Loucy (cell line): ENCODE data around the gene SETBP1.

Source experiments
- H2AFZ ChIP-seq: fragments of 200-600 bp; sonication (generic); 2 replicates; pipeline ENCODE4 v1.6.0; 2016; ENCODE audit warnings: antibody characterized with exemption, mild to moderate bottlenecking, low read length, moderate library complexity
- H3F3A ChIP-seq: fragments of 200-600 bp; 2 replicates; pipeline ENCODE4 v1.6.0; 2016; ENCODE audit warnings: antibody characterized with exemption, low read depth, mild to moderate bottlenecking
- H3K27me3 ChIP-seq: fragments of 200-600 bp; sonication (generic); 2 replicates; pipeline ENCODE4 v1.6.1; 2014; ENCODE audit warnings: low read length, mild to moderate bottlenecking; ENCODE audit not compliant: insufficient read depth, poor library complexity, severe bottlenecking
- H3K36me3 ChIP-seq: fragments of 200-600 bp; sonication (generic); 2 replicates; pipeline ENCODE4 v1.6.1; 2016; ENCODE audit warnings: low read length; ENCODE audit not compliant: insufficient read depth
- H3K4me1 ChIP-seq: fragments of 200-600 bp; sonication (generic); 2 replicates; pipeline ENCODE4 v1.5.1; 2014; ENCODE audit warnings: low read length, mild to moderate bottlenecking; ENCODE audit not compliant: insufficient read depth, poor library complexity, severe bottlenecking
- H3K4me2 ChIP-seq: fragments of 200-600 bp; sonication (generic); 2 replicates; pipeline ENCODE4 v1.6.0; 2014; ENCODE audit warnings: antibody characterized with exemption, low read length, low read depth, mild to moderate bottlenecking; ENCODE audit not compliant: poor library complexity, severe bottlenecking
- H3K4me3 ChIP-seq: fragments of 200-600 bp; sonication (generic); 2 replicates; pipeline ENCODE4 v1.5.1; 2014; ENCODE audit warnings: low read length, mild to moderate bottlenecking, mixed read lengths; ENCODE audit not compliant: poor library complexity, severe bottlenecking
- H3K79me2 ChIP-seq: fragments of 200-600 bp; sonication (generic); 2 replicates; pipeline ENCODE4 v1.6.1; 2014; ENCODE audit warnings: low read length; ENCODE audit not compliant: insufficient read depth
- H3K9ac ChIP-seq: fragments of 200-600 bp; sonication (generic); 2 replicates; pipeline ENCODE4 v1.6.0; 2014; ENCODE audit warnings: mild to moderate bottlenecking, low read depth, low read length, moderate library complexity; ENCODE audit not compliant: poor library complexity, severe bottlenecking
- H3K9me2 ChIP-seq: fragments of 200-600 bp; sonication (generic); replicated peaks from 2 replicates; pipeline ENCODE4 v1.6.1; 2016; ENCODE audit warnings: low read depth, low read length, mixed read lengths
- H3K9me3 ChIP-seq: fragments of 200-600 bp; sonication (generic); 2 replicates; pipeline ENCODE4 v1.6.1; 2014; ENCODE audit warnings: mild to moderate bottlenecking, antibody characterized with exemption, low read length, low read depth; ENCODE audit not compliant: insufficient read depth
- H4K20me1 ChIP-seq: fragments of 200-600 bp; sonication (generic); 2 replicates; pipeline ENCODE4 v1.6.0; 2014; ENCODE audit warnings: antibody characterized with exemption, low read length, mild to moderate bottlenecking; ENCODE audit not compliant: insufficient read depth, poor library complexity, severe bottlenecking
- CTCF ChIP-seq: fragments of 200-600 bp; sonication (generic); conservative IDR thresholded peaks from 2 replicates; pipeline ENCODE4 v1.5.1; 2014; ENCODE audit warnings: mild to moderate bottlenecking, antibody characterized with exemption, low read length
- EZH2phosphoT487 ChIP-seq: fragments of 200-600 bp; IDR thresholded peaks from 2 replicates; pipeline ENCODE4 v1.6.1; 2018; ENCODE audit warnings: antibody characterized with exemption, mild to moderate bottlenecking, moderate library complexity, borderline replicate concordance

The SETBP1 gene

GRCh38 chr18:44851856-44852621 is 171.4 kb downstream of the SETBP1 start:
- no peaks in the 10 kb centered on the region for H3K27me3 ChIP-seq
- peaks cover 11% of the 10 kb centered on the region for H3K4me1 ChIP-seq
- peaks cover 16% of the 10 kb centered on the region for H3K79me2 ChIP-seq
- no peak overlapping the region for H2AFZ ChIP-seq
- H3K9ac ChIP-seq = no peak overlapping the region
- no peaks in the 10 kb centered on the region; the same call in 1 of the 2 replicates for H3K36me3 ChIP-seq
- H4K20me1 ChIP-seq = no peaks in the 10 kb centered on the region
- no peaks in the 10 kb centered on the region for H3F3A ChIP-seq
- H3K9me2 ChIP-seq = no peaks in the 10 kb centered on the region
- H3K4me2 ChIP-seq = no peak overlapping the region
- no peak overlapping the region for H3K4me3 ChIP-seq
- no peak for TF ChIP-seq EZH2phosphoT487
- TF ChIP-seq CTCF = no peak
- no peaks in the 10 kb centered on the region for H3K9me3 ChIP-seq

- TF ChIP-seq CTCF (no peak), EZH2phosphoT487 (no peak)
- Histone ChIP-seq H3K9me2 (no peaks in the 10 kb centered on the region), H3F3A (no peaks in the 10 kb centered on the region), H3K9me3 (no peaks in the 10 kb centered on the region), H3K27me3 (no peaks in the 10 kb centered on the region), H4K20me1 (no peaks in the 10 kb centered on the region), H3K36me3 (no peaks in the 10 kb centered on the region; the same call in 1 of the 2 replicates), H3K4me2 (no peak overlapping the region), H3K9ac (no peak overlapping the region), H3K79me2 (peaks cover 16% of the 10 kb centered on the region), H3K4me3 (no peak overlapping the region), H2AFZ (no peak overlapping the region), H3K4me1 (peaks cover 11% of the 10 kb centered on the region)
These were observed 172.1 kb downstream of the SETBP1 start for GRCh38 chr18:44852818-44853217.

GRCh38 chr18:44853430-44853829 is 172.7 kb downstream of the SETBP1 start:
- Histone ChIP-seq H3K4me2 (no peak overlapping the region), H2AFZ (no peak overlapping the region), H3K4me3 (no peak overlapping the region), H3K4me1 (peaks cover 11% of the 10 kb centered on the region), H3K27me3 (no peaks in the 10 kb centered on the region), H3K36me3 (no peaks in the 10 kb centered on the region; the same call in 1 of the 2 replicates), H3F3A (no peaks in the 10 kb centered on the region), H4K20me1 (no peaks in the 10 kb centered on the region), H3K9me2 (no peaks in the 10 kb centered on the region), H3K79me2 (peaks cover 16% of the 10 kb centered on the region), H3K9me3 (no peaks in the 10 kb centered on the region), H3K9ac (no peak overlapping the region)
- no peak for TF ChIP-seq CTCF
- TF ChIP-seq EZH2phosphoT487 = no peak
